GM12878 (cell line): Measurements from ENCODE around the gene DPP4. TPM values are rescaled to one million over a fixed set of nuclear protein-coding genes. Genes with fewer than 3 reads are reported as not detected.

ENCODE experiments used
- ATAC-seq: fragments of 200-7000 bp; cut with Tn5 transposase; 3 replicates; pipeline ENCODE4 v1.9.1; 2020; ENCODE audit warnings: mild to moderate bottlenecking, moderate library complexity
- BruUV-seq: library from RNA; stranded (reverse); fragments of 400-500 nt; replicated peaks from 2 replicates; lab custom pipeline; 2021; lab: Mats Ljungman, UMichigan
- CTCF ChIA-PET: fragments of 300-600 bp; sonication (Branson Sonifier 250); formaldehyde crosslinking; extraction: SDS; loops from one replicate; lab custom pipeline; 2021; ENCODE audit warnings: inconsistent platforms; lab: Yijun Ruan, JAX
- POLR2A ChIA-PET: fragments of 350-600 bp; formaldehyde crosslinking; extraction: SDS; loops from one replicate; lab custom pipeline; 2021; ENCODE audit warnings: inconsistent platforms; lab: Charles Lee
- RAD21 ChIA-PET: fragments of 300-600 bp; sonication (Branson Sonifier 250); formaldehyde crosslinking; loops from one replicate; lab custom pipeline; 2023; ENCODE audit warnings: antibody characterized with exemption; ENCODE audit not compliant: unreplicated experiment; lab: Charles Lee
- SMC1A ChIA-PET: fragments of 300-600 bp; sonication (Branson Sonifier 250); formaldehyde crosslinking; loops from one replicate; lab custom pipeline; 2023; ENCODE audit not compliant: unreplicated experiment, uncharacterized antibody; lab: Charles Lee
- DNase-seq: peaks from one replicate; pipeline ENCODE4 v3.0.0-alpha.2; 2011; ENCODE audit warnings: low read depth, low spot score
- FAIRE-seq: peaks from 3 replicates; lab custom pipeline; 2011; peaks lifted over from hg19 to GRCh38; lab: Jason Lieb, UNC
- H2AFZ ChIP-seq: 2 replicates; pipeline ENCODE4 v1.6.0; 2011; ENCODE audit warnings: low read depth, low read length, control low read depth; ENCODE audit not compliant: control insufficient read depth
- H3K27ac ChIP-seq: 2 replicates; pipeline ENCODE4 v1.5.1; 2011; ENCODE audit warnings: control low read depth; ENCODE audit not compliant: control insufficient read depth, insufficient read depth
- H3K27me3 ChIP-seq, 2 experiments: replicated peaks in 1 of 2; 2 replicates each; pipeline versions ENCODE4 v1.6.0 to v1.6.1; 2011; ENCODE audit warnings: low read length in 1 of 2; ENCODE audit not compliant: control insufficient read depth in 2 of 2, insufficient read depth in 2 of 2
- H3K36me3 ChIP-seq, 2 experiments: 2 replicates each; pipeline ENCODE4 v1.5.1; 2011; ENCODE audit warnings: low read length in 1 of 2; ENCODE audit not compliant: control insufficient read depth in 2 of 2, insufficient read depth in 2 of 2
- H3K4me1 ChIP-seq: 2 replicates; pipeline ENCODE4 v1.6.1; 2011; ENCODE audit warnings: mild to moderate bottlenecking, low read length, moderate library complexity, mixed read lengths; ENCODE audit not compliant: control insufficient read depth, insufficient read depth
- H3K4me2 ChIP-seq: 2 replicates; pipeline ENCODE4 v1.6.0; 2011; ENCODE audit warnings: control low read depth; ENCODE audit not compliant: control insufficient read depth, insufficient read depth
- H3K4me3 ChIP-seq: fragments of 200-600 bp; sonication (generic); 2 replicates; pipeline ENCODE4 v1.5.1; 2016
- H3K79me2 ChIP-seq: 2 replicates; pipeline ENCODE4 v1.6.0; 2011; ENCODE audit warnings: low read length; ENCODE audit not compliant: control insufficient read depth, insufficient read depth
- H3K9ac ChIP-seq: 2 replicates; pipeline ENCODE4 v1.8.0; 2011; ENCODE audit warnings: low read length, control low read depth, mixed read lengths; ENCODE audit not compliant: control insufficient read depth, insufficient read depth
- H3K9me3 ChIP-seq: replicated peaks from 3 replicates; pipeline ENCODE4 v1.5.1; 2011; ENCODE audit warnings: mild to moderate bottlenecking, low read length; ENCODE audit not compliant: control insufficient read depth, insufficient read depth
- H4K20me1 ChIP-seq: 2 replicates; pipeline ENCODE4 v1.6.0; 2011; ENCODE audit not compliant: control insufficient read depth, insufficient read depth
- ATF2 ChIP-seq: IDR thresholded peaks from 2 replicates; pipeline ENCODE4 v1.6.1; 2012; ENCODE audit warnings: low read length, inconsistent platforms
- BHLHE40 ChIP-seq, 2 experiments: fragments of 450-650 bp in 1 of 2; IDR thresholded peaks; 2 replicates each; pipeline ENCODE4 v1.6.1; 2011 to 2017; ENCODE audit warnings: low read depth in 2 of 2, borderline replicate concordance in 1 of 2, improper control_type of control experiment in 1 of 2, low read length in 1 of 2, mild to moderate bottlenecking in 1 of 2
- E2F4 ChIP-seq: IDR thresholded peaks from 2 replicates; pipeline ENCODE4 v1.6.1; 2012; ENCODE audit warnings: low read depth, low read length, improper control_type of control experiment
- ELK1 ChIP-seq: IDR thresholded peaks from 2 replicates; pipeline ENCODE4 v1.6.1; 2012; ENCODE audit warnings: low read depth, low read length, improper control_type of control experiment
- FOS ChIP-seq: IDR thresholded peaks from 3 replicates; pipeline ENCODE4 v1.6.1; 2011; ENCODE audit warnings: borderline replicate concordance; ENCODE audit not compliant: insufficient read length; ENCODE audit errors: extremely low read depth
- FOXK2 ChIP-seq: fragments of 450-650 bp; IDR thresholded peaks from 2 replicates; pipeline ENCODE4 v1.6.1; 2017; ENCODE audit warnings: mild to moderate bottlenecking, moderate library complexity
- IKZF2 ChIP-seq, 2 experiments: fragments of 450-650 bp; IDR thresholded peaks; 2 replicates each; pipeline ENCODE4 v1.6.1; 2017; ENCODE audit warnings: mild to moderate bottlenecking in 2 of 2, moderate library complexity in 2 of 2
- MAX ChIP-seq: IDR thresholded peaks from 2 replicates; pipeline ENCODE4 v1.6.1; 2012; ENCODE audit warnings: low read depth, low read length, improper control_type of control experiment
- MLLT1 ChIP-seq: fragments of 450-650 bp; IDR thresholded peaks from 2 replicates; pipeline ENCODE4 v1.6.1; 2016; ENCODE audit warnings: mild to moderate bottlenecking
- SP1 ChIP-seq: IDR thresholded peaks from one replicate; pipeline ENCODE4 v1.6.1; 2011; ENCODE audit warnings: low read depth, low read length
- SREBF2 ChIP-seq: IDR thresholded peaks from 2 replicates; pipeline ENCODE4 v1.6.1; 2012; ENCODE audit warnings: mild to moderate bottlenecking, low read length
- SRF ChIP-seq, 2 experiments: IDR thresholded peaks; 2 replicates each; pipeline ENCODE4 v1.6.1; 2011; ENCODE audit warnings: low read depth in 2 of 2, low read length in 2 of 2, mild to moderate bottlenecking in 1 of 2, moderate library complexity in 1 of 2
- TAF1 ChIP-seq: IDR thresholded peaks from 2 replicates; pipeline ENCODE4 v1.6.1; 2011; ENCODE audit warnings: mild to moderate bottlenecking, low read depth, low read length, borderline replicate concordance
- WRNIP1 ChIP-seq: IDR thresholded peaks from 2 replicates; pipeline ENCODE4 v1.6.1; 2011; ENCODE audit warnings: low read depth, low read length, improper control_type of control experiment, borderline replicate concordance
- WGBS: methylation state at CpG from one replicate; pipeline ENCODE4 v1.1.6; 2016; ENCODE audit warnings: low lambda C conversion rate; ENCODE audit not compliant: insufficient replicate concordance, insufficient coverage; ENCODE audit errors: missing lambda C conversion rate; 5-methylcytosine and 5-hydroxymethylcytosine counted together
- in situ Hi-C: fragments of 300-500 bp; cut with MboI; formaldehyde crosslinking; loops from 9 replicates; pipeline ENCODE4 v1.14.3; 2018; ENCODE audit warnings: mixed read lengths
- intact Hi-C: fragments of 100-400 bp; cut with micrococcal nuclease; formaldehyde crosslinking; loops from one replicate; pipeline ENCODE4 v1.14.2; 2022; ENCODE audit not compliant: unreplicated experiment
- polyA plus RNA-seq, 11 experiments: library from polyadenylated mRNA; depleted of rRNA in 4 of 11; unstranded in 6 of 11; stranded (reverse) in 5 of 11; fragments of >200 nt; fragmentation: Nextera tagmentation in 4 of 11; fragmentation: Illumina TruSeq in 1 of 11; extraction: Ambion mirVana in 4 of 11; extraction: Trizol in 1 of 11; gene quantifications; 1 replicate in 1 of 11; 2 replicates in 10 of 11; pipeline versions ENCODE4 v1.2.1 to v1.2.3, GENCODE V29; 2011 to 2016; ENCODE audit warnings: inconsistent platforms in 2 of 11, missing spikeins in 2 of 11, low read depth in 1 of 11
- total RNA-seq, 4 experiments: library from RNA; depleted of rRNA in 3 of 4; stranded (reverse); fragments of >200 nt in 3 of 4; fragmentation: Illumina TruSeq in 1 of 4; extraction: Trizol in 1 of 4; gene quantifications; 2 replicates each; pipeline versions ENCODE4 v1.2.1 to v1.2.3, GENCODE V29; 2013 to 2021
- TF ChIP-seq, protein P1 (sequence below): fragments of 450-650 bp; conservative IDR thresholded peaks from 2 replicates; pipeline ENCODE4 v1.6.1; 2017; ENCODE audit warnings: mild to moderate bottlenecking, moderate library complexity

The DPP4 gene
- total and polyA plus RNA-seq, 10 of the 15 experiments (the other 5 are each of a cell fraction or from before 2014, with no cell fraction given), result 4.1 to 11.4 (median 9.3) TPM

GRCh38 chr2:162056796-162057399, 17.1 kb downstream of the DPP4 start (continued):
- TF ChIP-seq SRF (IDR thresholded peaks at IDR 0.05; ENCODE audit: low read depth in 2 of 2, low read length in 2 of 2) (no peak), ELK1 (no peak), WRNIP1 (no peak), E2F4 (no peak), BHLHE40 (IDR thresholded peaks at IDR 0.05; ENCODE audit: borderline replicate concordance in 1 of 2, low read depth in 2 of 2, low read length in 1 of 2) (no peak), MAX (no peak), FOS (no peak)

DNA sequence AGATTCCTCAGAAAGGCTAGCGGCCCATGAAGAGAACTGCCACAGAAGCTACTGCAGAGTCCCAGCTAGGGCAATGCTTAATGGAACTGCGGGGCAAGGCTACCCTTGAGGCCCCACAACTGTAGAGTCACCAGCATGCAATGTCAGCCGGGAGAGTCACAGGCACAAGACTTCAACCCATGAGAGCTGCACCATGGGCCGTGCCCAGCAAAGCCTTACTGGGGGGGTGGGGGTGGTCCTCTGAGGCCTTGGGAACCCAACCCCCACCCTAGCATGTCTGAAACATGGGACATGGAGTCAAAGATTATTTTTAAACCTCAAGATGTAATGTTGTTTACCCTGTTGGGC, 20.2 kb downstream of the DPP4 start:
- FAIRE-seq (no peak), ATAC-seq (no peak), DNase-seq (no peak)
- POLR2A ChIA-PET, result no interaction called here
- RAD21 ChIA-PET, result no interaction called here
- Histone ChIP-seq H3K36me3 (no peaks in the 10 kb centered on the region), H4K20me1 (no peaks in the 10 kb centered on the region), H3K4me2 (no peak overlapping the region), H2AFZ (no peak overlapping the region), H3K9me3 (peaks cover 12% of the 10 kb centered on the region), H3K9ac (no peak overlapping the region), H3K27me3 (no peaks in the 10 kb centered on the region), H3K27ac (no peak overlapping the region), H3K4me1 (peaks cover 21% of the 10 kb centered on the region), H3K79me2 (no peaks in the 10 kb centered on the region), H3K4me3 (no peak overlapping the region)
- in situ Hi-C loops (no loop called here), intact Hi-C loops (no loop called here)
- CTCF ChIA-PET, result no interaction called here
- TF ChIP-seq ATF2, result no peak
- no peak for TF ChIP-seq IKZF2 (IDR thresholded peaks at IDR 0.05)
- no peak for TF ChIP-seq TAF1
- TF ChIP-seq MLLT1, result no peak
- TF ChIP-seq SP1, result no peak
- no peak for TF ChIP-seq SREBF2
- TF ChIP-seq FOXK2, result no peak
- TF ChIP-seq, protein P1, sequence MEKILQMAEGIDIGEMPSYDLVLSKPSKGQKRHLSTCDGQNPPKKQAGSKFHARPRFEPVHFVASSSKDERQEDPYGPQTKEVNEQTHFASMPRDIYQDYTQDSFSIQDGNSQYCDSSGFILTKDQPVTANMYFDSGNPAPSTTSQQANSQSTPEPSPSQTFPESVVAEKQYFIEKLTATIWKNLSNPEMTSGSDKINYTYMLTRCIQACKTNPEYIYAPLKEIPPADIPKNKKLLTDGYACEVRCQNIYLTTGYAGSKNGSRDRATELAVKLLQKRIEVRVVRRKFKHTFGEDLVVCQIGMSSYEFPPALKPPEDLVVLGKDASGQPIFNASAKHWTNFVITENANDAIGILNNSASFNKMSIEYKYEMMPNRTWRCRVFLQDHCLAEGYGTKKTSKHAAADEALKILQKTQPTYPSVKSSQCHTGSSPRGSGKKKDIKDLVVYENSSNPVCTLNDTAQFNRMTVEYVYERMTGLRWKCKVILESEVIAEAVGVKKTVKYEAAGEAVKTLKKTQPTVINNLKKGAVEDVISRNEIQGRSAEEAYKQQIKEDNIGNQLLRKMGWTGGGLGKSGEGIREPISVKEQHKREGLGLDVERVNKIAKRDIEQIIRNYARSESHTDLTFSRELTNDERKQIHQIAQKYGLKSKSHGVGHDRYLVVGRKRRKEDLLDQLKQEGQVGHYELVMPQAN, result no peak
- WGBS, result 77% methylated on average over 4 of the region's 4 CpGs
- SMC1A ChIA-PET, result interaction anchor here (1.6 kb wide), 1 partner anchor 17 kb away, joined by 4 read pairs; no protein-coding TSS in a partner anchor
- BruUV-seq, result no TSS peak
